Ovary (tissue), 9 donors: ENCODE measurements around the gene TBX2. TPM values are rescaled to one million over a fixed set of nuclear protein-coding genes. Genes with fewer than 3 reads are reported as not detected.

Experiments used
- DNase-seq, 5 donors: peaks; one replicate each; pipeline ENCODE4 v3.0.0-alpha.2; 2019 to 2020
- H3K27ac ChIP-seq, 2 donors: fragments of 200-600 bp; one replicate each; pipeline versions ENCODE4 v1.5.1 to v1.8.0; 2019 to 2022
- H3K27me3 ChIP-seq: fragments of 200-600 bp; one replicate; pipeline ENCODE4 v1.8.0; 2022
- H3K36me3 ChIP-seq: fragments of 200-600 bp; sonication (generic); one replicate; pipeline ENCODE4 v1.5.1; 2019
- H3K4me1 ChIP-seq: one replicate; pipeline ENCODE4 v1.8.1; 2013; ENCODE audit warnings: mild to moderate bottlenecking, moderate library complexity; ENCODE audit not compliant: insufficient read depth
- H3K4me3 ChIP-seq: fragments of 200-600 bp; sonication (generic); one replicate; pipeline ENCODE4 v1.5.1; 2017
- H3K9me3 ChIP-seq, 2 donors: fragments of 200-600 bp in 1 of 2; sonication (generic) in 1 of 2; one replicate each; pipeline versions ENCODE4 v1.5.1 to v1.8.1; 2013 to 2019; ENCODE audit warnings: mild to moderate bottlenecking in 1 of 2, moderate library complexity in 1 of 2
- EP300 ChIP-seq: sonication (generic); formaldehyde crosslinking; IDR thresholded peaks from one replicate; pipeline ENCODE4 v1.6.1; 2017; ENCODE audit warnings: antibody characterized with exemption
- POLR2A ChIP-seq: fragments of 450-650 bp; IDR thresholded peaks from one replicate; pipeline ENCODE4 v1.6.1; 2017; ENCODE audit warnings: antibody characterized with exemption, mild to moderate bottlenecking, moderate library complexity
- WGBS, 3 donors: extraction: QIAGEN DNeasy Blood & Tissue Kit in 1 of 3; methylation state at CpG; one replicate each; pipeline versions ENCODE4 v1.1.5 to v1.1.7; 2013 to 2017; 5-methylcytosine and 5-hydroxymethylcytosine counted together
- intact Hi-C, 4 donors: fragments of 100-400 bp; cut with DNase I; formaldehyde crosslinking; loops; one replicate each; pipeline versions ENCODE4 v1.11.0 to v1.15.1; 2022 to 2023
- polyA plus RNA-seq, 2 donors: library from polyadenylated mRNA; stranded (reverse); fragments of 200-250 nt in 1 of 2; fragments of 350-450 nt in 1 of 2; fragmentation: Illumina TruSeq in 1 of 2; extraction: RNeasy Lipid Tissue Mini Kit (QIAGEN cat#74804) in 1 of 2; gene quantifications; one replicate each; pipeline ENCODE4 v1.2.3, GENCODE V29; 2013 to 2014
- total RNA-seq, 7 donors: library from RNA; depleted of rRNA in 2 of 7; stranded (reverse); fragments of >200 nt in 2 of 7; fragmentation: NEBNext Ultra II Directional in 3 of 7; extraction: Animal tissue kit (Norgen Biotek cat#: 25700) in 3 of 7; gene quantifications; one replicate each; pipeline versions ENCODE4 v1.1.0 to v1.2.4, GENCODE V29; 2016 to 2023
- TF ChIP-seq, protein P1 (sequence below), 3 donors: fragments of 450-650 bp in 2 of 3; fragments of 200-600 bp in 1 of 3; IDR thresholded peaks; one replicate each; pipeline versions ENCODE4 v1.5.1 to v1.8.0; 2016 to 2022; ENCODE audit warnings: antibody characterized with exemption in 3 of 3, mild to moderate bottlenecking in 1 of 3
- donor health status: DM: no; HTN: no; CAD: no; lungs with moderate emphysema.
- donor health status: DM: no; HTN: no; CAD: no.
- donor health status: Bipolar disorder and iron deficiency.
- donor health status: DM: yes; HTN: yes; CAD: no.
- donor health status: DM: no; HTN: no; CAD: no.
- donor health status: DM: yes; HTN: yes; CAD: no.

Gene TBX2
- total and polyA plus RNA-seq, 9 donors = 4.8 to 22.2 (median 16.0) TPM

DNA sequence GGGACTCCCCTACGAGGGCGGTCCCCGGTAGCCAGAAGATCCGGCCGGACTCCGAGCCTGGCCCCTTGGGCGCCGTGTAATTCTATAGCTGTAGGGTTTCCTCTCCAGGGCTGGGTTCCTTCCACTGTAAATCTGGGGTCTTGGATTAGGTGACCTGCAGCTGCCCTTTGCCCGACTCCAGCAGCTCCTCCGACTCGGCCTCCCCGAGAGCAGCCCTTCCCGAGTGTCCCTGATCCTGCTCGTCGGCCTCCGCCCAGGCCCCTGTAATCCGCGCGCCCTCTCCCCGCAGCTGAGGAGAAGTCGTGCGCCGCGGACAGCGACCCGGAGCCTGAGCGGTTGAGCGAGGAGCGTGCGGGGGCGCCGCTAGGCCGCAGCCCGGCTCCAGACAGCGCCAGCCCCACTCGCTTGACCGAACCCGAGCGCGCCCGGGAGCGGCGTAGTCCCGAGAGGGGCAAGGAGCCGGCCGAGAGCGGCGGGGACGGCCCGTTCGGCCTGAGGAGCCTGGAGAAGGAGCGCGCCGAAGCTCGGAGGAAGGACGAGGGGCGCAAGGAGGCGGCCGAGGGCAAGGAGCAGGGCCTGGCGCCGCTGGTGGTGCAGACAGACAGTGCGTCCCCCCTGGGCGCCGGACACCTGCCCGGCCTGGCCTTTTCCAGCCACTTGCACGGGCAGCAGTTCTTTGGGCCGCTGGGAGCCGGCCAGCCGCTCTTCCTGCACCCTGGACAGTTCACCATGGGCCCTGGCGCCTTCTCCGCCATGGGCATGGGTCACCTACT, 5.5 kb downstream of the TBX2 start:
- intact Hi-C loops = loop anchor here in 3 of 4 donors (10.0 kb wide), 2 partner anchors 400 to 680 kb away; no protein-coding TSS in a partner anchor
- Histone ChIP-seq H3K4me3 (peak overlapping the region; percentile 22), H3K4me1 (peaks cover 3% of the 10 kb centered on the region), H3K27ac (peak overlapping the region; percentile 12 to 57), H3K27me3 (no peaks in the 10 kb centered on the region), H3K36me3 (no peaks in the 10 kb centered on the region), H3K9me3 (no peaks in the 10 kb centered on the region)
- no peak for TF ChIP-seq EP300
- TF ChIP-seq POLR2A = no peak
- TF ChIP-seq, protein P1, sequence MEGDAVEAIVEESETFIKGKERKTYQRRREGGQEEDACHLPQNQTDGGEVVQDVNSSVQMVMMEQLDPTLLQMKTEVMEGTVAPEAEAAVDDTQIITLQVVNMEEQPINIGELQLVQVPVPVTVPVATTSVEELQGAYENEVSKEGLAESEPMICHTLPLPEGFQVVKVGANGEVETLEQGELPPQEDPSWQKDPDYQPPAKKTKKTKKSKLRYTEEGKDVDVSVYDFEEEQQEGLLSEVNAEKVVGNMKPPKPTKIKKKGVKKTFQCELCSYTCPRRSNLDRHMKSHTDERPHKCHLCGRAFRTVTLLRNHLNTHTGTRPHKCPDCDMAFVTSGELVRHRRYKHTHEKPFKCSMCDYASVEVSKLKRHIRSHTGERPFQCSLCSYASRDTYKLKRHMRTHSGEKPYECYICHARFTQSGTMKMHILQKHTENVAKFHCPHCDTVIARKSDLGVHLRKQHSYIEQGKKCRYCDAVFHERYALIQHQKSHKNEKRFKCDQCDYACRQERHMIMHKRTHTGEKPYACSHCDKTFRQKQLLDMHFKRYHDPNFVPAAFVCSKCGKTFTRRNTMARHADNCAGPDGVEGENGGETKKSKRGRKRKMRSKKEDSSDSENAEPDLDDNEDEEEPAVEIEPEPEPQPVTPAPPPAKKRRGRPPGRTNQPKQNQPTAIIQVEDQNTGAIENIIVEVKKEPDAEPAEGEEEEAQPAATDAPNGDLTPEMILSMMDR (IDR thresholded peaks at IDR 0.05) = no peak
- DNase-seq = peak in 4 of 5 donors; percentile 17 to 30 (median 17)
- 67 to 82% (median 72%) methylated on average over 71 of the region's 71 CpGs for WGBS, 3 donors

DNA sequence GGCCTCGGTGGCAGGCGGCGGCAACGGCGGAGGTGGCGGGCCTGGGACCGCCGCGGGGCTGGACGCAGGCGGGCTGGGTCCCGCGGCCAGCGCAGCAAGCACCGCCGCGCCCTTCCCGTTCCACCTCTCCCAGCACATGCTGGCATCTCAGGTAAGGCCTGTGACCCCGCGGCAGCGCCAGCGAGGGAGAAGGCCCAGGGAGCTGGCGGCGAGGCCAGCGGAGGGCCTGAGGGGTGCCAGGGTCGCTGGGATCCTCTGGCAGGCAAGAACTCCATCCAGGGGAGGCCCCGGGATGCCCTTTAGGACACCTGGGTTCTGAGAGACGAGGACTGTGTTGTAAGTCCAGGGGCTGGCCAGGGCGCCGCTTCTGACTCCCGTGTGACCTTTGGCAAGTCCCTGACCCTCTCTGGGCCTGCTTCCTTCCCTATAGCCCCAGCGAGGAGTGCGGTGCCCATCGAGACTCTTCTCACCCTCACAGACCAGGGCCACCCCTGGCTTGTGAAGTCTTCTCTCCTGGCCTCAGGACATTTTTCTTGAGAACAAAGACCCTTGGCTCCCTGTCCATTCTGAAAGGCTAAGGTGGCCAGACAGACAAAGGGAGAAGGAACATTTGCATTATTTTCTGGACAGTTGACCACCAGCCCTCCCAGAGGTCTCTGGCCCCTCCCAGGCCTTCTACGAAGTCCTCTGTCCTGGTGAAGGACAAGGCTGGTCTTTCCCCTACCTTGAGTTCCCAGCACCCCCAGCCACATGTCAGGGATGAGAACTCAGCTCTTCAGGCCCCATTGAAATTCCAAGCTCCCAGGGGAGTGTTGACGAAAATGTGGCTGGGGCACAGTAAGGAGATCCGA, 6.3 kb downstream of the TBX2 start:
- H3K27me3 ChIP-seq = no peaks in the 10 kb centered on the region
- H3K4me3 ChIP-seq = no peak overlapping the region
- TF ChIP-seq, protein P1 (IDR thresholded peaks at IDR 0.05) = no peak
- H3K9me3 ChIP-seq = no peaks in the 10 kb centered on the region
- peak overlapping the region; percentile 12 to 57 for H3K27ac ChIP-seq
- intact Hi-C loops = loop anchor here in 3 of 4 donors (10.0 kb wide), 2 partner anchors 401 to 681 kb away; no protein-coding TSS in a partner anchor
- peaks cover 1% of the 10 kb centered on the region for H3K4me1 ChIP-seq
- H3K36me3 ChIP-seq = no peaks in the 10 kb centered on the region
- 75 to 79% (median 78%) methylated on average over 21 to 37 of the region's 37 CpGs for WGBS, 3 donors
- DNase-seq = peak in 3 of 5 donors; percentile 14 to 32 (median 16)

DNA sequence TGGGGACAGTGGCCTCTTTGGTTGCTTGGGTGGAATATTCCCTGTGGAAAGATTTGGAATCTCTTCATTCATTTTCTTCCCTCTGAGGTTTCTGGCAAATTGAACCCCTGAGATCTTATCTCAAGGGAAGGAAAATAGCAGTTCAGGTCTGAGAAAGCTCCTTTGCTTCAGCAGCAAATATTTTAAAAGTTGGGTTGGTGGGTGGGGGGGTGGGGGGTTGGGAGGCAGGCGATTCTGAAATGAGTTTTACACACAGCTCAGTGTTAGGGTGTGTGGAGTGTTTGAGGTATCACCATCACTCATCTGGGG, 6.8 kb downstream of the TBX2 start:
- H3K4me3 ChIP-seq = no peak overlapping the region
- 71 to 83% (median 71%) methylated on average over 1 of the region's 1 CpG for WGBS, 3 donors
- intact Hi-C loops = loop anchor here in 3 of 4 donors (10.0 kb wide), 2 partner anchors 402 to 682 kb away; no protein-coding TSS in a partner anchor
- TF ChIP-seq, protein P1 (IDR thresholded peaks at IDR 0.05) = no peak
- TF ChIP-seq POLR2A (no peak), EP300 (no peak)
- DNase-seq = no peak
- no peaks in the 10 kb centered on the region for H3K9me3 ChIP-seq
- H3K27ac ChIP-seq = no peak overlapping the region
- H3K36me3 ChIP-seq = no peaks in the 10 kb centered on the region
- H3K27me3 ChIP-seq = no peaks in the 10 kb centered on the region
- no peaks in the 10 kb centered on the region for H3K4me1 ChIP-seq

DNA sequence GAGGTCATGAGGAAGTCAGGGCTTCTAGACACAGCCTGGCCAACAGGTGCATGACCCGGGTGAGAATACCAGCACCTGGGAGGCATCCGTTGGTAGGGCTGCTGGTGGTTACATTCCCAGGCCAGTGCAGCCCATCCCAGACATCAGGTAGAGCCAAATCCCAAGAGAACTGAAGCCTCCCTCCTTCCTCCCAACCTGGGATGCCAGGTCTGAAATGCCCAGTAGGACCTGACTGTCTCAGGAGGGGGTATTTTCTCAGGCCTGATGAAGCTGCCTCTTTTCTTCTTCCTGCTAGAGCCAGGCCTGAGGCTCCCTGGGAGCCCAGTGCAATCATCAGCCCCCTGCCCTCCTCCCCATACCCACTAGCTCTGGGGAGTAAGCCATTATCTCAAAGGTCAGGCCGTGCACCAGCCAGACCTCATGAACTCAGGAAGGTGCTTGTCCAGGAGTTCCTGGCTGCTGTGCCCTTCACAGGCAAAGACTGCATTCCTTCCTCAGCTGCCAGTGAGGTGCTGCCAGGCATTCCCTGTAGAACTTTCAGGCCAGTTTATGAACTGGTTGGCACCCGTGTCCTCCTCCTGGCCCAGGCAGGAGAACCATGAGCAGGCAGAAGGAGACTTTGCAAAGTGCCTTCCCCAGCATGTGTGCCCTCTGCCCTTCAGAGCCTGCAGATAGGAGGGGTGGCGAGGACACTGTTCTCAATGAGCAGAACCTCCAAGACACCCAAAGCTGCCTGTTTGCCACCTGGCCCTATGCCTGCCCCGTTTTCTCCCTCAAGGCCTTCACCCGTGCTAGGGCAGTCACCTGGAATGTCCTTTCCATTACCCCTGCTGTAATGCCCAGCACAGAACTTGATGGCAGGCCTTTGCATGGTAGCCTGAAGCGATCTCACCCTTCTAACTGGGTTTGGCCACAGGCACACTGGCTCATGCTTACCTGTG, 7.6 kb downstream of the TBX2 start:
- intact Hi-C loops = loop anchor here in 3 of 4 donors (10.0 kb wide), 2 partner anchors 402 to 682 kb away; no protein-coding TSS in a partner anchor
- TF ChIP-seq, protein P1 (IDR thresholded peaks at IDR 0.05) = no peak
- TF ChIP-seq EP300 (no peak), POLR2A (no peak)
- 62 to 76% (median 71%) methylated on average over 8 of the region's 8 CpGs for WGBS, 3 donors
- Histone ChIP-seq H3K36me3 (no peaks in the 10 kb centered on the region), H3K9me3 (no peaks in the 10 kb centered on the region), H3K4me1 (peaks cover 2% of the 10 kb centered on the region), H3K27ac (no peak overlapping the region), H3K27me3 (no peaks in the 10 kb centered on the region), H3K4me3 (no peak overlapping the region)
- peak in 3 of 5 donors; percentile 7 to 31 (median 13) for DNase-seq
